ENCODE measurements around the gene SSBP2.

Gene SSBP2

GRCh38 chr5:81751009-81751835 is at the start of gene SSBP2:
TSS of gene SSBP2 (minus strand) at chr5:81751097. CDS start at chr5:81751042, 55 bp downstream.
- peak; percentile 98 for DNase-seq (ENCODE audit: low read depth)
- 0 out of 2 replicates have a peak, but pooled peaks have one; percentile 15 for TF ChIP-seq MYC (IDR thresholded peaks at IDR 0.05; ENCODE audit: low read depth, low read length)
- TF ChIP-seq, protein P1, sequence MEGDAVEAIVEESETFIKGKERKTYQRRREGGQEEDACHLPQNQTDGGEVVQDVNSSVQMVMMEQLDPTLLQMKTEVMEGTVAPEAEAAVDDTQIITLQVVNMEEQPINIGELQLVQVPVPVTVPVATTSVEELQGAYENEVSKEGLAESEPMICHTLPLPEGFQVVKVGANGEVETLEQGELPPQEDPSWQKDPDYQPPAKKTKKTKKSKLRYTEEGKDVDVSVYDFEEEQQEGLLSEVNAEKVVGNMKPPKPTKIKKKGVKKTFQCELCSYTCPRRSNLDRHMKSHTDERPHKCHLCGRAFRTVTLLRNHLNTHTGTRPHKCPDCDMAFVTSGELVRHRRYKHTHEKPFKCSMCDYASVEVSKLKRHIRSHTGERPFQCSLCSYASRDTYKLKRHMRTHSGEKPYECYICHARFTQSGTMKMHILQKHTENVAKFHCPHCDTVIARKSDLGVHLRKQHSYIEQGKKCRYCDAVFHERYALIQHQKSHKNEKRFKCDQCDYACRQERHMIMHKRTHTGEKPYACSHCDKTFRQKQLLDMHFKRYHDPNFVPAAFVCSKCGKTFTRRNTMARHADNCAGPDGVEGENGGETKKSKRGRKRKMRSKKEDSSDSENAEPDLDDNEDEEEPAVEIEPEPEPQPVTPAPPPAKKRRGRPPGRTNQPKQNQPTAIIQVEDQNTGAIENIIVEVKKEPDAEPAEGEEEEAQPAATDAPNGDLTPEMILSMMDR (IDR thresholded peaks at IDR 0.05; ENCODE audit: low read depth, low read length), result no peak
- peak; percentile 35 for TF ChIP-seq POLR2A (IDR thresholded peaks at IDR 0.05; ENCODE audit: extremely low read depth, insufficient read length)
- TF ChIP-seq MAX (IDR thresholded peaks at IDR 0.05; ENCODE audit: low read depth, low read length), result 0 out of 2 replicates have a peak, but pooled peaks have one; percentile 29
- H3K4me3 ChIP-seq (ENCODE audit: low read depth, low read length), result peak within 1 kb of the TSS; percentile 67

DNA sequence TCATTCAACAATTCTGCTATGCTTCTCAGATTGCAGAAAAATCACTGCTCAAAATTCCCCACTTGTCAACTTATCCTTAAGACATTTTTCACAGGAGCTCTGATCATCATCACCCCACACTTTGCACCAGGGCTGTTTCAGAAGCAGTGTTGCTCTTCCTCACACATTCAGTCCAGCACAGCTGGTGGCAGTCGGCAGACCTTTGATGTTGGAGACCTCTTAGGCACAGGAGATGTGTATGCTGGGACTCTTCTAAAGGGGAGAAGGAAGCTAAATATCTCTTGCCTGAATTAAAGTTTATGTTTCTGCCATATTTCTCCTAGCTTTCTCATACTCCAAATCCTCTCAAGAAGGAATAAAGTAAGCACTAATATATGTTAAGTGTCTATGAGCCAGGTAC is 44.8 kb upstream of the SSBP2 start:
- DNase-seq (ENCODE audit: low read depth), result no peak
- no peak overlapping the region for H3K4me3 ChIP-seq (ENCODE audit: low read depth, low read length)
- TF ChIP-seq MYC (IDR thresholded peaks at IDR 0.05; ENCODE audit: low read depth, low read length) (no peak), POLR2A (IDR thresholded peaks at IDR 0.05; ENCODE audit: extremely low read depth, insufficient read length) (no peak), MAX (IDR thresholded peaks at IDR 0.05; ENCODE audit: low read depth, low read length) (no peak)
- TF ChIP-seq, protein P1 (IDR thresholded peaks at IDR 0.05; ENCODE audit: low read depth, low read length), result no peak

DNA sequence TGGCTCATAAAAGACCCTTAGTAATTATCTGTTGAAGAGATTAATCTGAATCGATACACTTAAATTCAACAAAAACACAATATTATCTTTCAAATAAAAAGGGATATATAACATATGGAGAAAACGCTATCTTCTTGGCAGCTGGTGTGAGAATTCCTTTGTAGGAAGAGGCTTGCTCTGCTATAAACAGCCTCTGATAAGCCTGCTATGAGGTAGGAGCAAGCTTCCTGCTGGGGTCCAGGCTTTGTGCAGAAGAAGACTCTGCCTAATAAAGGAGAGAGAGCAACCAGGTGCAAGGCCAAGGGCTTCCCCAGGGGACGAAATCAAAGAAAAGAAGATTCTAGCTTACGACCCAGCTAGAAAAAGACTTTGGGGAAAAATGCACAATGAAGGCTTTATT is 43.3 kb upstream of the SSBP2 start:
- H3K4me3 ChIP-seq (ENCODE audit: low read depth, low read length), result no peak overlapping the region
- DNase-seq (ENCODE audit: low read depth), result no peak
- TF ChIP-seq, protein P1 (IDR thresholded peaks at IDR 0.05; ENCODE audit: low read depth, low read length), result no peak
- TF ChIP-seq POLR2A (IDR thresholded peaks at IDR 0.05; ENCODE audit: extremely low read depth, insufficient read length) (no peak), MAX (IDR thresholded peaks at IDR 0.05; ENCODE audit: low read depth, low read length) (no peak), MYC (IDR thresholded peaks at IDR 0.05; ENCODE audit: low read depth, low read length) (no peak)

GRCh38 chr5:81790336-81790735 is 39.4 kb upstream of the SSBP2 start:
- no peak overlapping the region for H3K4me3 ChIP-seq (ENCODE audit: low read depth, low read length)
- DNase-seq (ENCODE audit: low read depth), result no peak
- no peak for TF ChIP-seq MAX (IDR thresholded peaks at IDR 0.05; ENCODE audit: low read depth, low read length)
- no peak for TF ChIP-seq MYC (IDR thresholded peaks at IDR 0.05; ENCODE audit: low read depth, low read length)
- TF ChIP-seq, protein P1 (IDR thresholded peaks at IDR 0.05; ENCODE audit: low read depth, low read length), result no peak
- TF ChIP-seq POLR2A (IDR thresholded peaks at IDR 0.05; ENCODE audit: extremely low read depth, insufficient read length), result no peak

DNA sequence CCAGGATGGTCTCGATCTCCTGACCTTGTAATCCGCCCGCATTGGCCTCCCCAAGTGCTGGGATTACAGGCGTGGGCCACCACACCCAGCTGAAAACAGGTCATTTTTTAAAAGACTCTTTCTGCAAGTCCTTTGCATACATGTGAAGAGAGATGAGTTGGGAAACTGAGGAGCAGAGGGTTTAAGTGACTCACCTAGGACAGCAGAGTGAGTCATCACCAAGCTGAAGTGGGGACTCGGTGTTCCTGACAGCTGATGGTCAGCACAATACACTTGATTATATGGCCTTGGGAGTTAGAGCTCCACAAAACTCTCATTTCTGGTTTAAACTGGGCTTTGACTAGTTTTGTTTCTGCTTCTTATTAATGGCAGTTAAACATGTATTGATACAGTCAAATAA is 38.1 kb upstream of the SSBP2 start:
- no peak overlapping the region for H3K4me3 ChIP-seq (ENCODE audit: low read depth, low read length)
- DNase-seq (ENCODE audit: low read depth), result peak; percentile 64
- no peak for TF ChIP-seq POLR2A (IDR thresholded peaks at IDR 0.05; ENCODE audit: extremely low read depth, insufficient read length)
- TF ChIP-seq, protein P1 (IDR thresholded peaks at IDR 0.05; ENCODE audit: low read depth, low read length), result no peak
- TF ChIP-seq MAX (IDR thresholded peaks at IDR 0.05; ENCODE audit: low read depth, low read length), result no peak
- no peak for TF ChIP-seq MYC (IDR thresholded peaks at IDR 0.05; ENCODE audit: low read depth, low read length)
